ENCODE results near the gene ITGB5. TPM values are rescaled to one million over a fixed set of nuclear protein-coding genes. Genes with fewer than 3 reads are reported as not detected.

Gene ITGB5
- total RNA-seq, 2 donors from 2014 or later, result 576 to 592 TPM

GRCh38 chr3:124877674-124878073 is 9.5 kb downstream of the ITGB5 start:
- ATAC-seq (ENCODE audit: insufficient number of reproducible peaks, low FRiP score, low read depth), result no peak

GRCh38 chr3:124876401-124876878 is 10.7 kb downstream of the ITGB5 start:
- no peaks in the 10 kb centered on the region for H3K9me3 ChIP-seq
- H3K36me3 ChIP-seq, result peaks cover 11% of the 10 kb centered on the region
- H3K4me3 ChIP-seq, result peak overlapping the region; percentile 23
- H3K27ac ChIP-seq, result peak overlapping the region; percentile 91 to 92
- peaks cover 53 to 85% of the 10 kb centered on the region in 2 donors for H3K4me1 ChIP-seq (ENCODE audit: control insufficient read depth in 1 of 2, low read depth in 2 of 2)
- DNase-seq (ENCODE audit: low spot score), result no peak
- no peak for TF ChIP-seq CTCF (IDR thresholded peaks at IDR 0.05)
- ATAC-seq (ENCODE audit: insufficient number of reproducible peaks, low FRiP score, low read depth), result no peak
- H3K27me3 ChIP-seq (replicated peaks; ENCODE audit: insufficient read depth), result no peaks in the 10 kb centered on the region

More at GRCh38 chr3:124877674-124878073, 9.5 kb downstream of the ITGB5 start:
- peaks cover under 1% of the 10 kb centered on the region for H3K36me3 ChIP-seq
- no peak overlapping the region for H3K4me3 ChIP-seq
- TF ChIP-seq CTCF (IDR thresholded peaks at IDR 0.05), result no peak
- H3K9me3 ChIP-seq, result no peaks in the 10 kb centered on the region
- peaks cover 60 to 95% of the 10 kb centered on the region in 2 donors for H3K4me1 ChIP-seq (ENCODE audit: control insufficient read depth in 1 of 2, low read depth in 2 of 2)
- H3K27me3 ChIP-seq (replicated peaks; ENCODE audit: insufficient read depth), result no peaks in the 10 kb centered on the region
- peak overlapping the region; percentile 91 to 92 for H3K27ac ChIP-seq
- no peak for DNase-seq (ENCODE audit: low spot score)

- ATAC-seq (ENCODE audit: insufficient number of reproducible peaks, low FRiP score, low read depth) (no peak), DNase-seq (ENCODE audit: low spot score) (no peak)
- no peaks in the 10 kb centered on the region for H3K9me3 ChIP-seq
Observed at GRCh38 chr3:124873226-124873625, 13.9 kb downstream of the ITGB5 start.

DNA sequence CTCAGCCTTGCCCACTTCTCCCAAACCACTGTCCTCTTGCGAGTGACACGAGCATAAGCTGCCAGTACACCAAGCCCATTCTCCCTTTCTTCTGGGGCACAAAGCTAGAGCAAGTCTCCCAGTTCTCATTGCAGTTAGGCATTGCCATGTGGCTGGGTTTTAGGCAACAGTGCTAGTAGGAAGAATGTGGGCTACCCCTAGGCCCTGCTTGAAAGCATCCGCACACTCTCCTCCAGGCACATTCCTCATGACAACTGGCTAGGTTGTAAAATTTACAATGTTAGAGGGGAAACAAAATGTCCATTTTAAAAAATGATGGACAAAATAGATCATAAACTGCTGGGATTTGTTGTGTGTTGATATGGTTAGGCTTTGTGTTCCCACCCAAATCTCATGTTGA is 19.7 kb downstream of the ITGB5 start:
- TF ChIP-seq CTCF (IDR thresholded peaks at IDR 0.05), result no peak
- Histone ChIP-seq H3K9me3 (no peaks in the 10 kb centered on the region), H3K27me3 (replicated peaks; ENCODE audit: insufficient read depth) (no peaks in the 10 kb centered on the region), H3K4me1 (ENCODE audit: control insufficient read depth in 1 of 2, low read depth in 2 of 2) (peaks cover 0 to 68% of the 10 kb centered on the region in 2 donors), H3K27ac (peak overlapping the region in 1 of 2 donors; percentile 42), H3K36me3 (peaks cover 21% of the 10 kb centered on the region), H3K4me3 (no peak overlapping the region)
- no peak for ATAC-seq (ENCODE audit: insufficient number of reproducible peaks, low FRiP score, low read depth)
- DNase-seq (ENCODE audit: low spot score), result no peak

More at GRCh38 chr3:124873226-124873625, 13.9 kb downstream of the ITGB5 start:
- no peak for TF ChIP-seq CTCF (IDR thresholded peaks at IDR 0.05)
- peaks cover 19% of the 10 kb centered on the region for H3K36me3 ChIP-seq
- no peak overlapping the region for H3K4me3 ChIP-seq
- no peaks in the 10 kb centered on the region for H3K27me3 ChIP-seq (replicated peaks; ENCODE audit: insufficient read depth)
- H3K27ac ChIP-seq, result peak overlapping the region; percentile 10 to 32
- peaks cover 34 to 75% of the 10 kb centered on the region in 2 donors for H3K4me1 ChIP-seq (ENCODE audit: control insufficient read depth in 1 of 2, low read depth in 2 of 2)

- Histone ChIP-seq H3K9me3 (no peaks in the 10 kb centered on the region), H3K27ac (peak overlapping the region; percentile 72 to 82), H3K27me3 (replicated peaks; ENCODE audit: insufficient read depth) (no peaks in the 10 kb centered on the region), H3K4me1 (ENCODE audit: control insufficient read depth in 1 of 2, low read depth in 2 of 2) (peaks cover 44 to 91% of the 10 kb centered on the region in 2 donors), H3K4me3 (no peak overlapping the region), H3K36me3 (peaks cover 2% of the 10 kb centered on the region)
- TF ChIP-seq CTCF (IDR thresholded peaks at IDR 0.05), result no peak
- no peak for ATAC-seq (ENCODE audit: insufficient number of reproducible peaks, low FRiP score, low read depth)
- no peak for DNase-seq (ENCODE audit: low spot score)
Observed at GRCh38 chr3:124862006-124862405, 25.2 kb downstream of the ITGB5 start.

Data from thoracic aorta (tissue), 2 donors.